AG04449 (cell line): ENCODE measurements around the gene LPAR3.

ENCODE experiments used
- CTCF ChIA-PET: fragments of 350-600 bp; formaldehyde crosslinking; extraction: SDS; loops from one replicate; lab custom pipeline; 2021; ENCODE audit warnings: antibody characterized with exemption; lab: Yijun Ruan, JAX
- POLR2A ChIA-PET: fragments of 400-600, 350-600 bp; formaldehyde crosslinking; extraction: SDS; loops from one replicate; lab custom pipeline; 2020; ENCODE audit warnings: antibody characterized with exemption, inconsistent platforms; lab: Yijun Ruan, JAX
- DNase-seq: peaks from one replicate; pipeline ENCODE4 v3.0.0-alpha.2; 2010; ENCODE audit warnings: low read depth, low spot score
- H3K4me3 ChIP-seq: 2 replicates; pipeline ENCODE4 v1.5.1; 2011; ENCODE audit warnings: low read depth, mild to moderate bottlenecking, control low read depth, low read length
- CTCF ChIP-seq: IDR thresholded peaks from one replicate; pipeline ENCODE4 v1.5.1; 2011; ENCODE audit warnings: mild to moderate bottlenecking, moderate library complexity, low read length, control low read depth, inconsistent platforms; ENCODE audit not compliant: insufficient read depth; ENCODE audit errors: missing control alignments

Gene LPAR3

GRCh38 chr1:84923317-84923716 is 30.3 kb upstream of the LPAR3 start:
- ChIA-PET POLR2A (no interaction called here), CTCF (interaction anchor here (0.8 to 2.4 kb wide), 4 partner anchors 12 to 336 kb away, joined by 3 to 15 read pairs (median 8); partner anchors contain the start of gene C1orf52)
- TF ChIP-seq CTCF: no peak

GRCh38 chr1:84920159-84920558 is 27.2 kb upstream of the LPAR3 start:
- ChIA-PET POLR2A (no interaction called here), CTCF (no interaction called here)
- TF ChIP-seq CTCF: no peak
- no peak for DNase-seq
- H3K4me3 ChIP-seq: no peak overlapping the region

More at GRCh38 chr1:84923317-84923716, 30.3 kb upstream of the LPAR3 start:
- no peak for DNase-seq
- no peak overlapping the region for H3K4me3 ChIP-seq

GRCh38 chr1:84919461-84919970 is 26.5 kb upstream of the LPAR3 start:
- no peak overlapping the region for H3K4me3 ChIP-seq
- no peak for DNase-seq
- POLR2A ChIA-PET: no interaction called here
- TF ChIP-seq CTCF: no peak
- CTCF ChIA-PET: no interaction called here

GRCh38 chr1:84918726-84919336 is 25.8 kb upstream of the LPAR3 start:
- CTCF ChIA-PET: no interaction called here
- no peak for TF ChIP-seq CTCF
- POLR2A ChIA-PET: no interaction called here
- no peak overlapping the region for H3K4me3 ChIP-seq
- no peak for DNase-seq

- TF ChIP-seq CTCF: no peak
- no peak overlapping the region for H3K4me3 ChIP-seq
- POLR2A ChIA-PET: no interaction called here
- CTCF ChIA-PET: interaction anchor here (1.2 kb wide), 1 partner anchor 87 kb away, joined by 3 read pairs; no protein-coding TSS in a partner anchor
- DNase-seq: no peak
Observed at GRCh38 chr1:84916897-84917296, 23.9 kb upstream of the LPAR3 start.

GRCh38 chr1:84913555-84913892 is 20.5 kb upstream of the LPAR3 start:
- no peak for TF ChIP-seq CTCF
- no peak overlapping the region for H3K4me3 ChIP-seq
- DNase-seq: no peak
- POLR2A ChIA-PET: no interaction called here
- CTCF ChIA-PET: interaction anchor here (1.0 to 2.0 kb wide), 2 partner anchors 22 to 132 kb away, joined by 3 to 10 read pairs; no protein-coding TSS in a partner anchor
